ENCODE measurements around the gene SLC9A3. TPM values are rescaled to one million over a fixed set of nuclear protein-coding genes. Genes with fewer than 3 reads are reported as not detected.

SLC9A3 gene
- total RNA-seq, 6 experiments from 2014 or later = 0.63 to 1.00 (median 0.74) TPM

DNA sequence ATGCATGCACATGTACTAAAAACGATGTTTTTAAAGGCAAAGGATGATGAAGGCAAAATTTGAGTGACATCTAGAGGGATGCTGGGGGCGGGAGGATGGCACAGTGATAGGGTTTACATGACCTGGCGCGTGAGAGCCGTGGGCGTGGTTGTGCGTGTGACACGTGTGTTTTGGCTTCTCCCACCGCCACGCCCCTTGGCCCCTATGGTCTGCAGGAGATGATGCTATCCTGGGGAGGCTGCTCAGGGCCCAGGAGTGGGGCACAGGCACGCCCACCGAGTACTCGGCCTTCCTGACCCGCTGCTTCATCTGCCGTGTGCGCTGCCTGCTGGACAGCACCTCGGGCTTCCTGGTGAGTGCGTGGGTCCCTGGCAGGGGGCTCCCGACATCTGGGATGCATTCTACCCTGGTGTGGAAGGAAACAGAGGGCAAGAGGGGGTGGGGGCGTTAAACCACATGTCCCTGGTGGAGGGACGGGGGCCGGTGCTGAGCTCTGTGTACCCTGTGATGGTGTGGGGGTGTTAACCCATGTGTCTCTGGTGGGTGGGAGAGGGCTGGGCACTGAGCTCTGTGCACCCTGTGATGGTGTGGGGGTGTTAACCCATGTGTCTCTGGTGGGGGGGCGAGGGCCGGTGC is 100.5 kb downstream of the SLC9A3 start:
- H3K4me1 Mint-ChIP-seq (ENCODE audit: low read depth) = peaks cover 28% of the 10 kb centered on the region
- H3K36me3 Mint-ChIP-seq (ENCODE audit: low read depth) = peaks cover 74% of the 10 kb centered on the region
- DNase-seq = no peak
- no peak for TF ChIP-seq CTCF (IDR thresholded peaks at IDR 0.05)
- peaks cover 15% of the 10 kb centered on the region; the same call in 1 of the 2 replicates for H3K9me3 Mint-ChIP-seq
- peaks cover 38% of the 10 kb centered on the region for H3K27me3 Mint-ChIP-seq (ENCODE audit: insufficient read depth)
- peak overlapping the region; percentile 94 for H3K27ac Mint-ChIP-seq
- H3K4me3 Mint-ChIP-seq = peak overlapping the region; percentile 32

GRCh38 chr5:423233-423565 is 101.0 kb downstream of the SLC9A3 start:
- Mint-ChIP-seq H3K4me1 (ENCODE audit: low read depth) (peaks cover 33% of the 10 kb centered on the region), H3K27me3 (ENCODE audit: insufficient read depth) (peaks cover 37% of the 10 kb centered on the region), H3K9me3 (peaks cover 15% of the 10 kb centered on the region; the same call in 1 of the 2 replicates), H3K27ac (peak overlapping the region; percentile 94), H3K36me3 (ENCODE audit: low read depth) (peaks cover 75% of the 10 kb centered on the region), H3K4me3 (no peak overlapping the region)
- TF ChIP-seq CTCF (IDR thresholded peaks at IDR 0.05) = no peak
- no peak for DNase-seq

GRCh38 chr5:422323-423232 is 101.7 kb downstream of the SLC9A3 start:
- H3K9me3 Mint-ChIP-seq = peaks cover 15% of the 10 kb centered on the region; the same call in 1 of the 2 replicates
- no peak for DNase-seq
- TF ChIP-seq CTCF (IDR thresholded peaks at IDR 0.05) = no peak
- peaks cover 71% of the 10 kb centered on the region for H3K36me3 Mint-ChIP-seq (ENCODE audit: low read depth)
- H3K4me1 Mint-ChIP-seq (ENCODE audit: low read depth) = peaks cover 39% of the 10 kb centered on the region
- peaks cover 31% of the 10 kb centered on the region for H3K27me3 Mint-ChIP-seq (ENCODE audit: insufficient read depth)
- no peak overlapping the region for H3K4me3 Mint-ChIP-seq
- H3K27ac Mint-ChIP-seq = peak overlapping the region; percentile 94; the same call in 1 of the 2 replicates

DNA sequence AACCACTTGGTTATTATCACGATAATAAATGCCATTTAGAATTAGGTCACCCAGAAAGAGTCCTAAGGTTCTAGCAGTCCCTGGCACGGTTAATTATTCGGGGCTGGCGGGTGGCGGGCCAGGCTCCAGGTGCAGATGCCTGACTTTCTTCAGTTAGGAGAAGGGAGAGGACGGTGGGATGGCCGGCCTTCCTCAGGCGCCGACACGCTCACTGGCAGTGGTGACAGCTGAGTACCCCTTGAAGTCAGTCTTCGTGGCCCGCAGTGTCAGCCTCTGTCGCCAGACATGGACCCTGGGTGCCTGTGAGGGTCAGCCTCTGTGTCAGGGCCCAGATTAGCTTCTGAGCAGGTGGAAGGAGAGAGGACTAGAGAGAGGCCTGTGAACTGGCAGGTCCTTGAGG is 102.3 kb downstream of the SLC9A3 start:
- Mint-ChIP-seq H3K4me3 (no peak overlapping the region), H3K9me3 (peaks cover 15% of the 10 kb centered on the region; the same call in 1 of the 2 replicates), H3K36me3 (ENCODE audit: low read depth) (peaks cover 68% of the 10 kb centered on the region), H3K27me3 (ENCODE audit: insufficient read depth) (peaks cover 32% of the 10 kb centered on the region), H3K4me1 (ENCODE audit: low read depth) (peaks cover 46% of the 10 kb centered on the region), H3K27ac (no peak overlapping the region)
- DNase-seq = no peak
- no peak for TF ChIP-seq CTCF (IDR thresholded peaks at IDR 0.05)

DNA sequence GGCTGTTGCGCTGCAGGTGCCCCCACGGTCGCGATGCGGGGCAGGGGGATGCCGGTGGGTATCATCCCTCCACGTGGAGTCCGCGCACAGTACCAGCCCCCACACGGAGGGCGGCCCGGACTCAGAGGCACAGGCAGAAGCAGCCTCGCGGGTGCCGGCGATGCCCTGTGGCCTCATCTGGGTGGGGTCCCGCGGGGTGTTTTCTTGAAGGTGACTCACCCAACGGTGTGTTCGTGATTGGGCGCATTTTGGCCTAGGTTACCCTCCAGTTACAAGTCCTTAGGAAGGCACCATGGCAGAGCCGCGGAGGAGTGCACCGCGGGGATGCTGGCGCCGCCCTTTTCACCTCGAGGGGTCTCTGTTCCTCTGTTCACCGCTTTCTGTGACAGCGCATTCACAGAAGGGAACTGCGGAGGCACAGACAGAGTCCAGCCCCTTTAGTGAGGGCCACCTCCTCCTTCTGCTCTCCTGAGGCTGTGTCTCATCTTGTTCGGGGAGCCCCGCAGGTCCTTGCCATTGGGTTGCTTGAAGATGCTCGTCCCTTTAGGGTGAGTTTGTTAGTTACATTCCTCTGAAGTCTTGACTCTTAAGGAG is 102.9 kb downstream of the SLC9A3 start:
- Mint-ChIP-seq H3K9me3 (peaks cover 10% of the 10 kb centered on the region; the same call in 1 of the 2 replicates), H3K36me3 (ENCODE audit: low read depth) (peaks cover 63% of the 10 kb centered on the region), H3K4me3 (no peak overlapping the region), H3K4me1 (ENCODE audit: low read depth) (peaks cover 48% of the 10 kb centered on the region), H3K27ac (no peak overlapping the region), H3K27me3 (ENCODE audit: insufficient read depth) (peaks cover 28% of the 10 kb centered on the region)
- TF ChIP-seq CTCF (IDR thresholded peaks at IDR 0.05) = no peak
- DNase-seq = no peak
